Trophoblast cell (in vitro differentiated cells and primary cell): Measurements from ENCODE around the gene GFOD1.

Experiments used
- DNase-seq, 2 donors: peaks; one replicate each; pipeline ENCODE4 v3.0.0-alpha.2; 2016
- H2AFZ ChIP-seq: 2 replicates; pipeline ENCODE4 v1.6.1; 2013; ENCODE audit warnings: low read length, moderate library complexity, mild to moderate bottlenecking; ENCODE audit not compliant: insufficient read depth, poor library complexity
- H2AK5ac ChIP-seq: 2 replicates; pipeline ENCODE4 v1.6.1; 2013; ENCODE audit warnings: mild to moderate bottlenecking, low read length
- H2BK120ac ChIP-seq: 2 replicates; pipeline ENCODE4 v1.6.1; 2013; ENCODE audit warnings: low read length, mild to moderate bottlenecking, moderate library complexity; ENCODE audit not compliant: insufficient read depth, poor library complexity
- H2BK12ac ChIP-seq: 2 replicates; pipeline ENCODE4 v1.6.1; 2013; ENCODE audit warnings: mild to moderate bottlenecking, low read length, moderate library complexity
- H2BK5ac ChIP-seq: 2 replicates; pipeline ENCODE4 v1.6.1; 2013; ENCODE audit warnings: low read length, low read depth, moderate library complexity, mild to moderate bottlenecking; ENCODE audit not compliant: poor library complexity
- H3K14ac ChIP-seq: 2 replicates; pipeline ENCODE4 v1.6.1; 2013; ENCODE audit warnings: mild to moderate bottlenecking, low read length
- H3K18ac ChIP-seq: 2 replicates; pipeline ENCODE4 v1.6.1; 2013; ENCODE audit warnings: mild to moderate bottlenecking, low read length
- H3K23ac ChIP-seq: 2 replicates; pipeline ENCODE4 v1.6.1; 2013; ENCODE audit warnings: low read length
- H3K27ac ChIP-seq: 2 replicates; pipeline ENCODE4 v1.5.1; 2013; ENCODE audit warnings: low read depth, mild to moderate bottlenecking, inconsistent platforms, low read length, moderate library complexity
- H3K27me3 ChIP-seq: 2 replicates; pipeline ENCODE4 v1.6.1; 2013; ENCODE audit warnings: inconsistent platforms, mild to moderate bottlenecking, low read length, moderate library complexity; ENCODE audit not compliant: insufficient read depth
- H3K36me3 ChIP-seq, 2 experiments: 1 replicate in 1 of 2; 2 replicates in 1 of 2; pipeline ENCODE4 v1.6.1; 2013; ENCODE audit warnings: low read length in 2 of 2, mild to moderate bottlenecking in 2 of 2, moderate library complexity in 1 of 2; ENCODE audit not compliant: insufficient read depth in 2 of 2, control insufficient read depth in 1 of 2
- H3K4ac ChIP-seq: 2 replicates; pipeline ENCODE4 v1.6.1; 2013; ENCODE audit warnings: low read depth, mild to moderate bottlenecking, low read length, moderate library complexity
- H3K4me1 ChIP-seq, 2 experiments: 1 replicate in 1 of 2; 2 replicates in 1 of 2; pipeline ENCODE4 v1.6.1; 2013; ENCODE audit warnings: low read length in 2 of 2, mild to moderate bottlenecking in 2 of 2, moderate library complexity in 1 of 2; ENCODE audit not compliant: insufficient read depth in 2 of 2, control insufficient read depth in 1 of 2
- H3K4me2 ChIP-seq: 2 replicates; pipeline ENCODE4 v1.6.1; 2013; ENCODE audit warnings: inconsistent platforms, mild to moderate bottlenecking, low read length, moderate library complexity
- H3K4me3 ChIP-seq: 2 replicates; pipeline ENCODE4 v1.5.1; 2013; ENCODE audit warnings: mild to moderate bottlenecking, low read depth, low read length, inconsistent platforms
- H3K79me1 ChIP-seq: one replicate; pipeline ENCODE4 v1.6.1; 2013; ENCODE audit warnings: low read length
- H3K79me2 ChIP-seq: 2 replicates; pipeline ENCODE4 v1.6.1; 2013; ENCODE audit warnings: low read length, mild to moderate bottlenecking; ENCODE audit not compliant: control insufficient read depth, insufficient read depth, poor library complexity
- H3K9ac ChIP-seq: 2 replicates; pipeline ENCODE4 v1.6.1; 2013; ENCODE audit warnings: mild to moderate bottlenecking, low read length
- H3K9me3 ChIP-seq: 2 replicates; pipeline ENCODE4 v1.6.1; 2013; ENCODE audit warnings: low read depth, mild to moderate bottlenecking, control low read depth, inconsistent platforms, low read length; ENCODE audit not compliant: insufficient read depth
- H4K12ac ChIP-seq: 2 replicates; pipeline ENCODE4 v1.6.1; 2013; ENCODE audit warnings: low read depth, mild to moderate bottlenecking, low read length, moderate library complexity
- H4K8ac ChIP-seq: 2 replicates; pipeline ENCODE4 v1.6.1; 2013; ENCODE audit warnings: low read depth, mild to moderate bottlenecking, low read length, moderate library complexity
- H4K91ac ChIP-seq: one replicate; pipeline ENCODE4 v1.6.1; 2013; ENCODE audit warnings: low read depth, mild to moderate bottlenecking, low read length, moderate library complexity
- WGBS: extraction: QIAGEN DNeasy Blood & Tissue Kit; methylation state at CpG from one replicate; pipeline ENCODE4 v1.1.7; 2013; ENCODE audit warnings: missing lambda C conversion rate; ENCODE audit not compliant: insufficient read length, insufficient coverage; ENCODE audit errors: extremely low coverage; 5-methylcytosine and 5-hydroxymethylcytosine counted together

GFOD1 gene

GRCh38 chr6:13415283-13415682 is 72.1 kb downstream of the GFOD1 start:
- H4K91ac ChIP-seq, result no peak overlapping the region
- no peak overlapping the region for H2AK5ac ChIP-seq
- H3K27me3 ChIP-seq, result no peaks in the 10 kb centered on the region
- H4K12ac ChIP-seq, result no peak overlapping the region
- no peaks in the 10 kb centered on the region for H3K9me3 ChIP-seq
- peaks cover 4% of the 10 kb centered on the region for H3K79me1 ChIP-seq
- H3K18ac ChIP-seq, result no peak overlapping the region
- H3K23ac ChIP-seq, result no peak overlapping the region
- H2BK120ac ChIP-seq, result no peak overlapping the region
- DNase-seq, result no peak
- no peak overlapping the region for H3K4ac ChIP-seq
- no peak overlapping the region for H3K27ac ChIP-seq
- peaks cover 6 to 13% of the 10 kb centered on the region in 2 experiments for H3K4me1 ChIP-seq
- H2BK12ac ChIP-seq, result no peak overlapping the region
- no peak overlapping the region for H3K4me2 ChIP-seq
- H3K9ac ChIP-seq, result no peak overlapping the region
- H3K79me2 ChIP-seq, result no peaks in the 10 kb centered on the region
- no peaks in the 10 kb centered on the region for H3K36me3 ChIP-seq
- no peak overlapping the region for H3K14ac ChIP-seq
- H2AFZ ChIP-seq, result no peak overlapping the region
- no CpG with 5 or more reads among the region's 5 CpGs for WGBS
- no peak overlapping the region for H2BK5ac ChIP-seq
- H3K4me3 ChIP-seq, result no peak overlapping the region
- H4K8ac ChIP-seq, result no peak overlapping the region

GRCh38 chr6:13413900-13414555 is 73.4 kb downstream of the GFOD1 start:
- no peak overlapping the region for H4K91ac ChIP-seq
- H3K4me2 ChIP-seq, result no peak overlapping the region
- no peak overlapping the region for H2AFZ ChIP-seq
- H2BK5ac ChIP-seq, result no peak overlapping the region
- no peak overlapping the region for H2AK5ac ChIP-seq
- no peak overlapping the region for H3K9ac ChIP-seq
- H3K79me2 ChIP-seq, result no peaks in the 10 kb centered on the region
- H3K27me3 ChIP-seq, result no peaks in the 10 kb centered on the region
- no peaks in the 10 kb centered on the region for H3K79me1 ChIP-seq
- no peak overlapping the region for H3K14ac ChIP-seq
- no peak overlapping the region for H3K4me3 ChIP-seq
- H2BK12ac ChIP-seq, result no peak overlapping the region
- no peak overlapping the region for H3K4ac ChIP-seq
- H3K9me3 ChIP-seq, result no peaks in the 10 kb centered on the region
- H3K23ac ChIP-seq, result no peak overlapping the region
- no peak overlapping the region for H3K27ac ChIP-seq
- H2BK120ac ChIP-seq, result no peak overlapping the region
- WGBS, result no CpG with 5 or more reads among the region's 7 CpGs
- H3K18ac ChIP-seq, result no peak overlapping the region
- no peak overlapping the region for H4K12ac ChIP-seq
- H4K8ac ChIP-seq, result no peak overlapping the region
- DNase-seq, result no peak
- H3K36me3 ChIP-seq, result no peaks in the 10 kb centered on the region
- H3K4me1 ChIP-seq, result peaks cover 0 to 2% of the 10 kb centered on the region in 2 experiments

GRCh38 chr6:13413466-13413862 is 73.9 kb downstream of the GFOD1 start:
- Histone ChIP-seq H2AFZ (no peak overlapping the region), H2AK5ac (no peak overlapping the region), H2BK5ac (no peak overlapping the region), H3K9me3 (no peaks in the 10 kb centered on the region), H3K27ac (no peak overlapping the region), H3K27me3 (no peaks in the 10 kb centered on the region), H3K18ac (no peak overlapping the region), H4K8ac (no peak overlapping the region), H2BK120ac (no peak overlapping the region), H3K4me2 (no peak overlapping the region), H3K79me2 (no peaks in the 10 kb centered on the region), H3K14ac (peak overlapping the region; percentile 18), H3K4ac (no peak overlapping the region), H3K36me3 (no peaks in the 10 kb centered on the region), H2BK12ac (no peak overlapping the region), H4K91ac (no peak overlapping the region), H3K9ac (no peak overlapping the region), H3K4me3 (no peak overlapping the region), H4K12ac (no peak overlapping the region), H3K4me1 (peaks cover 0 to 2% of the 10 kb centered on the region in 2 experiments), H3K23ac (no peak overlapping the region), H3K79me1 (no peaks in the 10 kb centered on the region)
- no CpG with 5 or more reads among the region's 3 CpGs for WGBS
- DNase-seq, result no peak

- H3K23ac ChIP-seq, result no peak overlapping the region
- H3K14ac ChIP-seq, result no peak overlapping the region
- H4K91ac ChIP-seq, result no peak overlapping the region
- no peak overlapping the region for H3K9ac ChIP-seq
- no peaks in the 10 kb centered on the region for H3K79me1 ChIP-seq
- H3K4me2 ChIP-seq, result no peak overlapping the region
- DNase-seq, result no peak
- no CpG with 5 or more reads among the region's 9 CpGs for WGBS
- H3K18ac ChIP-seq, result no peak overlapping the region
- H2BK5ac ChIP-seq, result no peak overlapping the region
- H2AFZ ChIP-seq, result no peak overlapping the region
- H4K12ac ChIP-seq, result no peak overlapping the region
- no peak overlapping the region for H3K4ac ChIP-seq
- no peaks in the 10 kb centered on the region for H3K9me3 ChIP-seq
- H3K27me3 ChIP-seq, result no peaks in the 10 kb centered on the region
- H2BK120ac ChIP-seq, result no peak overlapping the region
- H2BK12ac ChIP-seq, result no peak overlapping the region
- H3K36me3 ChIP-seq, result no peaks in the 10 kb centered on the region
- no peak overlapping the region for H4K8ac ChIP-seq
- no peak overlapping the region for H3K4me3 ChIP-seq
- no peak overlapping the region for H3K27ac ChIP-seq
- peaks cover 0 to 2% of the 10 kb centered on the region in 2 experiments for H3K4me1 ChIP-seq
- H3K79me2 ChIP-seq, result no peaks in the 10 kb centered on the region
- H2AK5ac ChIP-seq, result no peak overlapping the region
Measured at GRCh38 chr6:13412639-13413465, 74.5 kb downstream of the GFOD1 start.
